Measurements from ENCODE around the gene WHAMM.

The WHAMM gene

DNA sequence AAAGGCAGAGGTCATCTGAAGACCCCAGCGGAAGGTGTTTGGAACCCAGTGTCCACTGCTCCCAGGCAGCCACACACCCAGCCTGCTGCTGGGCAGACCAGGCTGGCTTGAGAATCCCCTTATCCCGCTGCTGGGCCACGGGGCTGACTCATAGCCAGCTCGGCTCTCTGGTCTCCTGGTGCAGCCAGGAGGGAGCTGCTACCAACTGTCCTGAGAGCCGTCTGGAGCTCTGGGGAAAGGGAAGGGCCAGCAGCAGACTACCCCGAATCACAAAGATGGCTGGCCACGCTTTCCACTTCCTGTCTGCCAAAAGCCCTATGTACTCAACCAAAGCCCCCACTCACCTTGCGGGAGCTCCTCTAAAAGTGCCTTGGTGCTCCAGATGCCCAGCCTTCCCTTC, 38.3 kb downstream of the WHAMM start:
- no peak for TF ChIP-seq CTCF (IDR thresholded peaks at IDR 0.05)

DNA sequence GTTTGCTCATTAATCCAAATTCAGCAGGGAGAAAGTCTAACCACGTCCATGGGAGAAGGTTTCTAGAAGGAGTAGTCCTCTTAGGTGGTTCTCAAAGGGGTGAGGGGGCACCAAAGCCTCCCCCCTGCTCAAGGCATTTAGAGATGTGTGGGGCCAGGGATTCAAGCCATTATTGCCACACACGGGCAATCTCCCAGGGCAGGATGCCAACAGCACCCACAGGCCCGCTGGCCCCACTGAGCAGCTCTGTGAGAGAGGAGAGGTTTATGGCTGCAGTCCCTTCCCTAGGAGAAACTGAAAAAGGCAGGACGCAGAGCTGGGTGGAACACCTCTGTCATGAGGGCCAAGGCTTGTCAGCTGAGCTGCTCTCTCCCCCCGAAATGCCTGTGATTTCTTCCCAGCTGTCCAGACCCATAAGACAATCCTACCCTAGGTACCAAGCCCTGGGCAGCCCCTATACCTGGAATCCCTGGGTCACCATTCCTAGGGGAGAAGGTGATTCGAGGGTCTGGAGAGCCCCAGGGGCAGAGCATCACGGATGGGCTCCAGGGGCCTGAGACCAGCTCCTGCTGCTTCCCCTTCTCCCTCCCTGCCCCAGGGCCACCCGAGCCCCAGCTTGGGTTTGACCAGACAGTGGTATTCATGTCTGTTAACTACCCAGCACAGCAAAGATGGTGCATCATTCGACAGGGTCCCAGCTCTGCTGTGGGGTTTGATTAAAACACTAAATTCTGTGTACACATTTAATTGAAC, 39.0 kb downstream of the WHAMM start:
- no peak for TF ChIP-seq CTCF (IDR thresholded peaks at IDR 0.05)

DNA sequence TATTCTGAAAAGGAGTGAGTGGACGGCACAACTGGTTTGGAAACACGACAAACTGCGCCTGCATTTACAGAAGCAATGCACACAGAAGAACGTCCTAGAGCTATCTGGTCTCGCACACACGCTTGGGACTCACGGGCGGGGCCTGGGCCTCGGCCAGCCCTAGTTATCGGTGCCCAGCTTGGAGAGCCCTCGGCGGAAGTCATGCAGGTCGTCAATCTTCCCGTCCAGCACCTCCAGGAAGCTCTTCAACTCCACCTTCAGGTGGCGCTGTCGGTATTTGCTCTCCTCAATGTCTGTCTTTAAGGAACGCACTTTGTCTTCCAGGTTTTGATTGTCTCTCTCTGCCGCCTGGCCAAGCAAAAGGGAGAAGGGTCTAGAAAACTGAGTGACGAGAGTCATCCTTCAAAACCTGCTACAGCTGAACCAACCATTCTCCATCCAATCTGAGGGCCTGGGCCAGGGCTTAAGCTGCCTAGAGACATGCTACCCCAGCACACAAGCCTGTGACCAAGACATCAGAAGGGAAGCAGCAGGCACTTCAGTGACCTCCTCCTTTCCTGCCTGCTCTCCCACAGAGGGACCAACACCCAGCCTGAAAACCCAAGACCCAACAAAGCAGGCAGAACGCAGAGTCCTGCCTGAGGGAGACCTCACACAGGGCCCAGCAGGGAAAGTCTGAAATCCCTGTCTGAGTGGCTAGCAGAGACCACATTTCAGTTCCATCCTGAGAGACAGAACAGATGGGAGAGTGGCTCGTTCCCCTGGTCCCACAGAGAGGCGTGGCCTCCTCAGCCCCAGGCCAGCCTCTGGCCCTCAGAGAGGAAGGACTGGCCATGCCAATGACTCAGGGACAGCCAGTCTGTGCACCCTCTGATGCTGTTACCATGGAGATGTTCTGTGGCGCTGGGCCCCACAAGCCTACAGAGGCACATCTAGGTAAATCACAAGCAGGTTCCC, 40.4 kb downstream of the WHAMM start:
- TF ChIP-seq CTCF (IDR thresholded peaks at IDR 0.05), result peak; percentile 85

GRCh38 chr15:82850731-82851130, 41.3 kb downstream of the WHAMM start:
- TF ChIP-seq CTCF (IDR thresholded peaks at IDR 0.05), result no peak

- TF ChIP-seq CTCF (IDR thresholded peaks at IDR 0.05), result no peak
Observed at GRCh38 chr15:82851306-82851850, 42.0 kb downstream of the WHAMM start.

- no peak for TF ChIP-seq CTCF (IDR thresholded peaks at IDR 0.05)
Observed at GRCh38 chr15:82851981-82852511, 42.6 kb downstream of the WHAMM start.

GRCh38 chr15:82852941-82853561, 43.6 kb downstream of the WHAMM start:
- TF ChIP-seq CTCF (IDR thresholded peaks at IDR 0.05), result no peak
